Mammary microvascular endothelial cell (primary cell): ENCODE measurements around the gene DDX1. TPM values are rescaled to one million over a fixed set of nuclear protein-coding genes. Genes with fewer than 3 reads are reported as not detected.

Source experiments
- total RNA-seq: library from RNA; depleted of rRNA; stranded (reverse); fragments of >200 nt; gene quantifications from 2 replicates; pipeline ENCODE4 v1.2.3, GENCODE V29; 2015

DDX1 gene
- 70.3 and 71.2 TPM in 2 replicates for total RNA-seq

GRCh38 chr2:15591692-15592463, at the start of gene DDX1:
Gene DDX1, plus strand, starts transcription at chr2:15591868. Its CDS starts 66 bp downstream, at chr2:15591934.

GRCh38 chr2:15560988-15561573, 30.6 kb upstream of the DDX1 start, which contains the start of gene NBAS:
Gene NBAS, minus strand, starts transcription at chr2:15561334. Its CDS starts 30 bp downstream, at chr2:15561304.

Other genes with a start within 250 kb of the DDX1 start
- 32.7 and 40.0 TPM in 2 replicates for gene NBAS, start 30.5 kb upstream of the DDX1 start, total RNA-seq